Activated CD8-positive, alpha-beta memory T cell treated with anti-CD3 and anti-CD28 coated beads for 48 hours (primary cell): ENCODE results near the gene DAB2IP.

ENCODE experiments used
- DNase-seq, 3 experiments: peaks; one replicate each; pipeline ENCODE4 v3.0.0-alpha.2; 2020; ENCODE audit warnings: low read depth in 2 of 3, low spot score in 2 of 3

The DAB2IP gene

GRCh38 chr9:121700165-121700831 is 48.9 kb downstream of the DAB2IP start:
- peak in 1 of 3 experiments; percentile 12 for DNase-seq

- DNase-seq = no peak
These were observed 49.5 kb downstream of the DAB2IP start for GRCh38 chr9:121700832-121701419.

GRCh38 chr9:121701736-121702261 is 50.4 kb downstream of the DAB2IP start:
- no peak for DNase-seq

- DNase-seq = no peak
These were observed 51.7 kb downstream of the DAB2IP start for GRCh38 chr9:121703014-121703734.

GRCh38 chr9:121704281-121704680 is 52.8 kb downstream of the DAB2IP start:
- no peak for DNase-seq

GRCh38 chr9:121706149-121706750 is 54.8 kb downstream of the DAB2IP start:
- no peak for DNase-seq

GRCh38 chr9:121707477-121708424 is 56.3 kb downstream of the DAB2IP start:
- no peak for DNase-seq

- no peak for DNase-seq
These were observed 57.5 kb downstream of the DAB2IP start for GRCh38 chr9:121708768-121709488.

GRCh38 chr9:121709798-121710197 is 58.4 kb downstream of the DAB2IP start:
- no peak for DNase-seq

- no peak for DNase-seq
These were observed 59.8 kb downstream of the DAB2IP start for GRCh38 chr9:121711281-121711680.

GRCh38 chr9:121711797-121712196 is 60.4 kb downstream of the DAB2IP start:
- DNase-seq = no peak

- no peak for DNase-seq
These were observed 62.1 kb downstream of the DAB2IP start for GRCh38 chr9:121713400-121714070.

- no peak for DNase-seq
These were observed 62.8 kb downstream of the DAB2IP start for GRCh38 chr9:121714075-121714705.

- DNase-seq = no peak
These were observed 63.4 kb downstream of the DAB2IP start for GRCh38 chr9:121714873-121715272.

- DNase-seq = no peak
These were observed 65.9 kb downstream of the DAB2IP start for GRCh38 chr9:121717141-121717991.

- no peak for DNase-seq
These were observed 66.7 kb downstream of the DAB2IP start for GRCh38 chr9:121718084-121718483.

- no peak for DNase-seq
These were observed 67.1 kb downstream of the DAB2IP start for GRCh38 chr9:121718501-121718900.
